ENCODE results near the gene SMURF1. TPM values are rescaled to one million over a fixed set of nuclear protein-coding genes. Genes with fewer than 3 reads are reported as not detected.

The SMURF1 gene
- total RNA-seq = 10 to 100 TPM; 15.9 to 17.6 TPM

DNA sequence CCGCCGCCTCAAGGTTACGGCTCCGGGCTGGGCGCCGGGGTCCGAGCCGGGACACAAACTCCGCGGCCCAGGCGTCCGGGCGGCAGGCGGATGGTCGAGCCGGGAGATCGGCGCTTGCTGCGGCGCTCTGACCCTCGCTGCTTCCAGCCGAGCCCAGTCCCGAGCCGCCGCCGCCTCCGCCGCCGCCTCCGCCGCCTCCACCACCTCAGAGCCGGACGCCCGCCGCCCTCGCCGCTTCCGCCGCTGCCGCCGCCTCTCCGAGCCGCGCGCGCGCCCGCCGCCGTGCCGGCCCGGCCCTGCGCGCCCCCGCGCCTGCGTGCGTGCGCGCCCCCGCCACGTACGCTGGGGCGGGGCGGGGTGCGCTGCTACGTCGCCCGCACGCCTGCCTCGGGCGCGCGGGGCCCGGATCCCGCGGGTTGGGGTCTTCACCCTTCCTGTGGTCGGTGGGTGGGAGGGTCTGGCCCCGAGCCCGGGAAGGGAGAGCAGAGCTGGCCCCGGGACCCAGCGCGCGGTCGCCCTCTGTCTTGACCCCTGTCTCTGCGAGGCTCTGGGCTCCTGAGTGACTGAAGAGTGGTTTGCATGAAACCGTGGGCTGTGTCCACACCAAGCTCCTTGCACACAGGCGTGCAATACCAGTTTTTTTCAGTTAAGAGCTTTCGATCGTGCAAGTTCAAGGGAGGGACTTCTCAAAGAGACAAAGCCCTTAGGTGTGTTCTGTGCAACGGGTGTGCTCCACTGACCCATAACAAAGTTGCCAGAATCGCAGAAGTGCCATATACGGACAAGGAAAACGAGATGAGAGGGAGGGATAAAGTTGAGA, at the start of gene SMURF1:
Gene SMURF1 (minus strand): TSS at position 256 of the 820 bp plus-strand sequence. CDS start 328 bp downstream, outside the sequence.
- Mint-ChIP-seq H3K9me3 (no peaks in the 10 kb centered on the region), H3K36me3 (ENCODE audit: low read depth) (peaks cover 10% of the 10 kb centered on the region), H3K4me1 (peaks cover 34% of the 10 kb centered on the region), H3K27ac (peak within 1 kb of the TSS; percentile 80), H3K4me3 (peak within 1 kb of the TSS; percentile 88), H3K27me3 (peaks cover 4% of the 10 kb centered on the region)
- POLR2A ChIA-PET = interaction anchor here (1.3 kb wide), 1 partner anchor 177 kb away, joined by 3 read pairs; no protein-coding TSS in a partner anchor
- CTCF ChIA-PET = interaction anchor here (0.6 to 1.2 kb wide), 2 partner anchors 41 to 81 kb away, joined by 3 read pairs; no protein-coding TSS in a partner anchor
- peak; percentile 78 for DNase-seq

DNA sequence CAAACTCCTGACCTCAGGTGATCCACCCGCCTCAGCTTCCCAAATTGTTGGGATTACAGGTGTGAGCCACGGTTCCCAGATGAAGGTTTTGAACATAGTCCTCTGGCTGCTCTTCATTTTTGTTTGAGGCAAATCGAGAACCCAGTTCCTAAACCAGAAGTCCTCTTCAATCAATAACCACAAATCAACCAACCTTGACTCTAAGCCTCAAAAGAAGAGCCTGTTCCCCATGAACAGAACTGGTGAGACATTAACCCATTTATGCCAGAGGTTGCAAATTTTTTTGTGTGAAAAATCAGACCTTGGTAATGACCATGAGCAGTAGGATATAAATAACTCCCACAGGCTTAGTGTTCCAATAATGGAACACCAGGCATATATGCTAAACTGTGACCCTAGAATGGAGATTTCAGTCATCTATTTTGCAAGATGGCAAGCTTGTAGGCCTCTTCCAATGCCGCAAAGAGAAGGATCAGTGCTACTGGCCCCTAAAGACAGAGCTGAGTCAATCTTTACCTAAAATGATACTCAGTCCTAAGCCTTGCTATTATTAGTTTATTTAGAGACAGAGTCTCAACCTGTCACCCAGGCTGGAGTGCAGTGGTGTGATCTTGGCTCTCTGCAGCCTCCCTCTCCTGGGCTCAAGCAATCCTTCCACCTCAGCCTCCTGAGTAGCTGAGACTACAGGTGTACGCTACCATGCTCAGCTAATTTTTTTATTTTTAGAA, 48.1 kb upstream of the SMURF1 start:
- CTCF ChIA-PET = no interaction called here
- H3K27ac Mint-ChIP-seq = no peak overlapping the region
- DNase-seq = no peak
- peaks cover 4% of the 10 kb centered on the region for H3K27me3 Mint-ChIP-seq
- no peaks in the 10 kb centered on the region for H3K36me3 Mint-ChIP-seq (ENCODE audit: low read depth)
- H3K4me3 Mint-ChIP-seq = no peak overlapping the region
- POLR2A ChIA-PET = no interaction called here
- peaks cover 2% of the 10 kb centered on the region for H3K4me1 Mint-ChIP-seq
- no peaks in the 10 kb centered on the region for H3K9me3 Mint-ChIP-seq

DNA sequence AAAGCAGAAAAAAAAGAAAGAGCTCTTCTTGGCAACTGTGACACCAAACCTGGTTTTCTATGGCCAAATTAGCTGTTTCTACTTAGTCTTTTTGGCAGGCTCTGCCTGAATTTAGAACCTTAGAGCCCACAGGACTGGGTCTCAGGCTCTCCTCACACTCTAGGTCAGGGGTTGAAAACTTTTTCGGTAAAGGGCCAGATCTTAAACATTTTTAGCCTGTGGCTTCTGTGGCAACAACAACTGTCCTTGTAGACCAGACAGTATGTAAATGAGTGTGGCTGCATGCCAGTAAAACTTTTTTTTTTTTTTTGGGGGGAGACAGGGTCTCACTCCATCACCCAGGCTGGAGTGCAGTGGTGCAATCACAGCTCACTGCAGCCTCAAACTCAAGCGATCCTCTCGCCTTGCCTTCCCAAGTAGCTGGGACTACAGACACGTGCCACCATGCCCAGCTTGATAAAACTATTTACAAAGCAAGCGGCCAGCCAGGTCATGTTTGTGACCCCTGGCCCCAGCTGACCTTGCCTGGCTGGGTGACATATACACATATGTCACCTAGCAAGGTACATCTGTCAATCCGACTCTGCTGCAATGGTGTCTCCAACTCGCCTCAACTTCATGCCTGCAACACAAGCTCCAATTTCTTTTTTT, 46.6 kb upstream of the SMURF1 start:
- ChIA-PET CTCF (no interaction called here), POLR2A (no interaction called here)
- Mint-ChIP-seq H3K4me1 (no peaks in the 10 kb centered on the region), H3K9me3 (no peaks in the 10 kb centered on the region), H3K27ac (no peak overlapping the region), H3K4me3 (no peak overlapping the region), H3K36me3 (ENCODE audit: low read depth) (no peaks in the 10 kb centered on the region), H3K27me3 (peaks cover 4% of the 10 kb centered on the region)
- DNase-seq = no peak

DNA sequence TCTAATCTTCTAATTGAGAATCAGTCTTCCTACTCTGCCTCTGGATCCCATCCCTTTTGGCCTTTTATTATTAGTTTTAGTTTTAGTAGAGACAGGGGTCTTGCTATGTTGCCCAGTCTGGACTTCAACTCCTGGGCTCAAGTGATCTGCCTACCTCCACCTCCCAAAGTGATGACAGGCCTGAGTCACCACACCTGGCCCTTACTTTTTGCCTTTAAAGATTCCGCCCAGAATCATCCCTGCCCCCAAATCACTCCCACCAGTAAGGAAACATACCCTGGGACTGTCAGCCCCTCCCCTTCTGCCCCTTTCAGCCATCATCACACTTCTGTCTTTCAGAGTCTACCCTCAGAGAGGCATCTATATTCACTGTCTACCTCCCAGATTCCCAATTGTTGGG, 45.3 kb upstream of the SMURF1 start:
- Mint-ChIP-seq H3K27ac (no peak overlapping the region), H3K4me1 (no peaks in the 10 kb centered on the region), H3K27me3 (peaks cover 4% of the 10 kb centered on the region), H3K9me3 (no peaks in the 10 kb centered on the region), H3K36me3 (ENCODE audit: low read depth) (no peaks in the 10 kb centered on the region), H3K4me3 (no peak overlapping the region)
- POLR2A ChIA-PET = no interaction called here
- CTCF ChIA-PET = no interaction called here
- no peak for DNase-seq

DNA sequence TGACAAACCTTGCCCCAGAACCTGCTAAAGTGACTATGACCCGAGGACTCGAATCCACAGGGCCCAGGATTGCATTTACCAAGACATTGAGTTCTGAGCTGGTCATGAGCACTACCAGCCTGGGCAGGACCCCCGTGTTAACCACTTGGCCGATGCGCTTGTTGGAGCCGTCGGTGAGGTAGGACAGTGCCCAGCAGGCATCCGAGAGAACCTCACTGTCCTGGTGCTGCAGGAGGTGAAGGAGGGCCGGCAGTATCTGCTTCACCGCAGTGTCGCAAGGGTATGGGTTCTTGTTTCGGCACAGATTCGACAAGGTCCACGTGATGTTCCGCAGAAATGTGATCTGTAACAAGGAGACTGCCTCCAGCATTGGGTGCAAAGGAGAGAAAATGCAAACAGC, 44.3 kb upstream of the SMURF1 start:
- ChIA-PET POLR2A (no interaction called here), CTCF (interaction anchor here (0.6 to 0.7 kb wide), 2 partner anchors 17 to 19 kb away, joined by 3 read pairs; no protein-coding TSS in a partner anchor)
- peaks cover 8% of the 10 kb centered on the region for H3K27me3 Mint-ChIP-seq
- no peak overlapping the region for H3K4me3 Mint-ChIP-seq
- no peak overlapping the region for H3K27ac Mint-ChIP-seq
- no peaks in the 10 kb centered on the region for H3K36me3 Mint-ChIP-seq (ENCODE audit: low read depth)
- H3K9me3 Mint-ChIP-seq = no peaks in the 10 kb centered on the region
- H3K4me1 Mint-ChIP-seq = no peaks in the 10 kb centered on the region
- DNase-seq = no peak

DNA sequence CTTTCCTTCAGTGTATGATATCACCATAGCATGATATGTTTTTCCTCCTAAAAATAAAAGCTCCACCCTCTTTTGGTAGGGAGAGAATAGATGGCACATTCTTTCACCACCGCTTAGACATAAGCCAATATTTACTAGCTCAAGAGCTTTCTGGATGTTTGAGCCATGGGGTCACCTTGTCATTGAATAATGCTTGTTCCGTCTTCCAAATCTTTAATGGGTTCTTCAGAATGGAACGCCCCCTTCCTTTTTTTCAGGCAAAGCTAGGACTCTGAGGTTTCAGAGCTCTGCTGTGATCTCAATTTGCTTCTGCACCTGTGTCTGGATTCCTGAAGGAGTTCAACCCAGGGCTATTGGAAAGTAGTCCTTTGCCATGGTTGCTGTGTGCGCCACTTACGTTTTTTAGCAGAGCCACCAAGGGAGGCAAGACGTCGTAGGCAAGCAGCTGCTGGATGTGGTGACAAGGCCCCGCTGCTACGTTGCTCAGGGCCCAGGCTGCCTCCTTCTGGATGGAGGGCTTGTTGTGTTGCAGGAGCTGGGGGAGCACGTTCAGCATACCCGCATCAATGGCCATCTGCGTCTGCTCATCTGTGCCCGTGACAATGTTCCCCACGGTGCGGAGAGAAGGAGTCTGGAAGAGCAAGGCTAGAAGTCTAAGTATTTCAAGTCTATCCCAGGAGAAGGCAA, 40.8 kb upstream of the SMURF1 start:
- Mint-ChIP-seq H3K4me1 (no peaks in the 10 kb centered on the region), H3K27me3 (peaks cover 4% of the 10 kb centered on the region), H3K9me3 (no peaks in the 10 kb centered on the region), H3K36me3 (ENCODE audit: low read depth) (no peaks in the 10 kb centered on the region), H3K4me3 (no peak overlapping the region), H3K27ac (no peak overlapping the region)
- POLR2A ChIA-PET = no interaction called here
- DNase-seq = no peak
- CTCF ChIA-PET = no interaction called here

DNA sequence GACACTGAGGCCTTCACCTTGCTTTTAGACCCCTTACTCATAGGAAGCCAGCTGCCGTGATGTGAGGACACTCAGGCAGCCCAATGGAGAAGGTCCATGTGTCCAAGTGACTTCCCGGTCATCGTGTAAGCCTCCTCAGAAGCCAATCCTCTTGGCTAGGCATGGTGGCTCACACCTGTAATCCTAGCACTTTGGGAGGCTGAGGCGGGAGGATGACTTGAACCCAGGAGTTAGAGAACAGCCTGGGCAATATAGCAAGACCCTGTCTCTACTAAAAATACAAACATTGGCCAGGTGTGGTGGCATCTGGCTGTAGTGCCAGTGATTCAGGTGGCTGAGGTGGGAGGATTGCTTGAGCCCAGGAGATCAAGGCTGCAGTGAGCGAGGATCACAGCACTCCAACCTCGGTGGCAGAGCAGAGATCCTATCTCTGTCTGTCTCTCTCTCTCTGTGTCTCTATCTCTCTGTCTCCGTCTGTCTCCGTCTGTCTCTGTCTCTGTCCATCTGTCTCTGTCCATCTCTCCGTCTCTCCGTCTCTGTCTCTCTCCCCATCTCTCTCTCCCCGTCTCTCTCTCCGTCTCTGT, 36.3 kb upstream of the SMURF1 start:
- no peaks in the 10 kb centered on the region for H3K9me3 Mint-ChIP-seq
- H3K27ac Mint-ChIP-seq = no peak overlapping the region
- POLR2A ChIA-PET = interaction anchor here (1.0 kb wide), 1 partner anchor 18 kb away, joined by 3 read pairs; no protein-coding TSS in a partner anchor
- H3K36me3 Mint-ChIP-seq (ENCODE audit: low read depth) = no peaks in the 10 kb centered on the region
- CTCF ChIA-PET = no interaction called here
- no peak for DNase-seq
- H3K4me3 Mint-ChIP-seq = no peak overlapping the region
- no peaks in the 10 kb centered on the region for H3K4me1 Mint-ChIP-seq
- peaks cover 9% of the 10 kb centered on the region for H3K27me3 Mint-ChIP-seq

DNA sequence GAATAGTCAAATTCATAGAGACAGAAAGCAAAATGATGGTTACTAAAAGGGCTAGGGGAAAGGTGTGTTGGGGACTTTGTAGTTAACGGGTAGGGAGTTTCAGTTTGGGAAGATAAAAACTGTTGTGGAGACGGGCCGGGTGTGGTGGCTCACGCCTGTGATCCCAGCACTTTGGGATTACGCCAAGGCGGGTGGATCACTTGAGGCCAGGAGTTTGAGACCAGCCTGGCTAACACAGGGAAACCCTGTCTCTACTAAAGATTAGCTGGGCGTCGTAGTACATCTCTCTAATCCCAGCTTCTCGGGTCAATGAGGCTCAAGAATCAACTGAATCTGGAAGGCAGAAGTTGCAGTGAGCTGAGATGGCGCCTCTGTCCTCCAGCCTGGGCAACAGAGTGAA, 33.3 kb upstream of the SMURF1 start:
- DNase-seq = no peak
- no peak overlapping the region for H3K27ac Mint-ChIP-seq
- H3K27me3 Mint-ChIP-seq = peaks cover 13% of the 10 kb centered on the region
- H3K4me1 Mint-ChIP-seq = no peaks in the 10 kb centered on the region
- H3K9me3 Mint-ChIP-seq = no peaks in the 10 kb centered on the region
- no peaks in the 10 kb centered on the region for H3K36me3 Mint-ChIP-seq (ENCODE audit: low read depth)
- H3K4me3 Mint-ChIP-seq = no peak overlapping the region
- ChIA-PET CTCF (no interaction called here), POLR2A (no interaction called here)

DNA sequence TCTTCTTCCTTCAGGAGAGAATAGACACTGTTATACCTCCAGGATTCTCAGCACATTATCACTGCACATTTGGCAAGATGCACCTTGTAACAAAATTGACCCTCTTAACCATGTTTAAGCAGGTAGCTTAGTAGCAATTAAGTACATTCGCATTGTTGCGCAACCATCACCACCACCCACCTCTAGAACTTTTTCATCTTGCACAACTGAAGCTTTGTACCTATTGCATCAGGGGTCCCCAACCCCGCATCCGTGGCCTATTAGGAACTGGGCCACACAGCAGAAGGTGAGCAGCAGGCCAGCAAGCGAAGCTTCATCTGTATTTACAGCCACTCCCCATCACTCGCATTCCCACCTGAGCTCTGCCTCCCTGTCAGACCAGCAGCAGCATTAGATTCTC, 29.9 kb upstream of the SMURF1 start:
- Mint-ChIP-seq H3K27ac (no peak overlapping the region), H3K4me3 (no peak overlapping the region), H3K36me3 (ENCODE audit: low read depth) (no peaks in the 10 kb centered on the region), H3K4me1 (no peaks in the 10 kb centered on the region), H3K9me3 (no peaks in the 10 kb centered on the region), H3K27me3 (peaks cover 20% of the 10 kb centered on the region)
- CTCF ChIA-PET = no interaction called here
- POLR2A ChIA-PET = no interaction called here
- DNase-seq = no peak

DNA sequence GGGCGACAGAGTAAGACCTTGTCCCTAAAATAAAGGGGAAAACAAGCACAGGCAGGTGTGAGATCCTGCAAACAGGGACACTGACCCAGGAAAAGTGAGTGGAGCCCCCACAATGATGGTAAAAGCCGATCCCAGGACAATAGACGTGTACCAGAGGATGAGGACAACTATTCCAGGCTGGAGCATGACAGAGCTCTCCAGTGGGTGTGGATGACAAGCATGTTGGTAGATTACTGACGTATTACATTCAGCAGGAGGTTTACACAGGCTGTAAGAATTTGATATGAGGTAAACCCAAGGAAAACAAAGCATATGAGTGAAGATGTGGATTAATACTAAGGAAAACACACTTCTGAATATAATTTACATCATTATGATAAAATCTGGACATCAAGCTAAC, 27.8 kb upstream of the SMURF1 start:
- Mint-ChIP-seq H3K4me3 (no peak overlapping the region), H3K9me3 (no peaks in the 10 kb centered on the region), H3K36me3 (ENCODE audit: low read depth) (no peaks in the 10 kb centered on the region), H3K27ac (no peak overlapping the region), H3K4me1 (no peaks in the 10 kb centered on the region), H3K27me3 (peaks cover 15% of the 10 kb centered on the region)
- ChIA-PET POLR2A (no interaction called here), CTCF (no interaction called here)
- no peak for DNase-seq

DNA sequence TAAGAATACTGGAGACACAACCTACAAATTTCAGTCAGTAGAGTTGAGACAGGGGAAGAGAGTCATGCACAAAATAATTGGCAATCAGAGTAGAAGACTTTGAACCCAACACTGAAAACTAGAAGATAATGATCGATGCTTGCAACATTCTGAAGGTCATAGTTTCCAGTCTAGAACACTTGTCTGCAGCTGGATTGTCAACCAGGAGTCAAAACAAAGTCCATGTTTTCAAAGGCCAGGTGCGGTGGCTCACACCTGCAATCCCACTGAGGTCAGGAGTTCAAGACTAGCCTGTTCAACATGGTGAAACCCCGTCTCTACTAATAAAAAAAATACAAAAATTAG, 26.8 kb upstream of the SMURF1 start:
- no peaks in the 10 kb centered on the region for H3K4me1 Mint-ChIP-seq
- H3K27ac Mint-ChIP-seq = no peak overlapping the region
- H3K27me3 Mint-ChIP-seq = peaks cover 15% of the 10 kb centered on the region
- no peak for DNase-seq
- no peaks in the 10 kb centered on the region for H3K9me3 Mint-ChIP-seq
- H3K4me3 Mint-ChIP-seq = no peak overlapping the region
- CTCF ChIA-PET = interaction anchor here (0.6 kb wide), 1 partner anchor 18 kb away, joined by 3 read pairs; no protein-coding TSS in a partner anchor
- POLR2A ChIA-PET = no interaction called here
- H3K36me3 Mint-ChIP-seq (ENCODE audit: low read depth) = no peaks in the 10 kb centered on the region

DNA sequence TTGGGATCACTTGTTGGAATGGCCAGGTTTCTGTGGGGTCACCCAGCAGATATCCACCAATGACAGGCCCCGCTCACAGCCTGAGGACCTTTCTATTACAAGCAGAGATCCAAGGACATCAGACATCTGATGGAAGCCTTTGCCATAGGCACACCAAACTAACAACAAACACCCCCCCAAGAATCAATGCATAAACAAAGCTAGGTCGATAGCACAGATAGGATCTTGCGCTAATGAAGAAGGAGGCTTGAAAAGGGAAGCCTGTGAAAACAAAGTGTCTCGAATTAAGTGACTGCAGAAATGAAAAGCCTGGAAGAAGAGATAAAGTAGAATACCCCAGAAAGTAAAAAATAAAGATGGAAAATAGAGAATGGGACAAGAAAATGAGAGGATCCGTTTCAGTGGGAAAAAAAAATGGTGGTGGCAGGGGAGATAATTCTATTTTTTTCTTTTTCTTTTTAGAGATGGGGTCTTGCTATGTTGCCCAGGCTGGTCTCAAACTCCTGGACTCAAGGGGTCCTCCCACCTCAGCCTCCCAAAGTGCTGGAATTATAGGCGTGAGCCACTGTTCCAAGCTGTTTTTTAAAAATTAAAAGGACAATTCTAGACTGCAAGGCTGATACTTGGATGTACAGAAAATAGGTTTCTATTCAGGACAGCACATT, 26.3 kb upstream of the SMURF1 start:
- no peak for DNase-seq
- Mint-ChIP-seq H3K4me1 (no peaks in the 10 kb centered on the region), H3K27me3 (peaks cover 15% of the 10 kb centered on the region), H3K9me3 (no peaks in the 10 kb centered on the region), H3K4me3 (no peak overlapping the region), H3K36me3 (ENCODE audit: low read depth) (no peaks in the 10 kb centered on the region), H3K27ac (no peak overlapping the region)
- ChIA-PET POLR2A (no interaction called here), CTCF (no interaction called here)
